Renal cortical epithelial cell (primary cell): ENCODE data around the gene FBRSL1. TPM values are rescaled to one million over a fixed set of nuclear protein-coding genes. Genes with fewer than 3 reads are reported as not detected.

ENCODE experiments used
- DNase-seq: peaks from one replicate; pipeline ENCODE4 v3.0.0-alpha.2; 2011; ENCODE audit warnings: low read depth
- total RNA-seq: library from RNA; depleted of rRNA; stranded (reverse); fragments of >200 nt; gene quantifications from 2 replicates; pipeline ENCODE4 v1.2.3, GENCODE V29; 2014

Gene FBRSL1
- total RNA-seq, 1 donor from 2014 or later: 10.6 TPM

DNA sequence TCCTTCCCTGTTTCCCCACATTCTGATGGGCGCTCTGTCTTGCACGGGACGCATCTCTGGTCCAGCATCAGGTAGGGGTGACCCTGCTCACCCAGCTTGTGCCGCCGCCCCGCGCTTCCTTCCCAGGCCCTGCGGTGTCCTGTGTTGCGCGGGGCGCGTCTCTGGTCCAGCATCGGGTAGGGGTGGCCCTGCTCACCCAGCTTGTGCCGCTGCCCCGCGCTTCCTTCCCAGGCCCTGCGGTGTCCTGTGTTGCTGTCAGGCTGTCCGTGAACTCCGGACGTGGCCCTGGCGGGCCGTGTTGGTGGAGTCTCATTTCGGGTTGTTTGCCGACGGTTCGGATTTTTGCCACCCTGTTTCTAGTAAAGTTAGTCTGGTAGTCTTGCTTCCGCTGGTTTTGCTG is 6.8 kb downstream of the FBRSL1 start:
- no peak for DNase-seq

DNA sequence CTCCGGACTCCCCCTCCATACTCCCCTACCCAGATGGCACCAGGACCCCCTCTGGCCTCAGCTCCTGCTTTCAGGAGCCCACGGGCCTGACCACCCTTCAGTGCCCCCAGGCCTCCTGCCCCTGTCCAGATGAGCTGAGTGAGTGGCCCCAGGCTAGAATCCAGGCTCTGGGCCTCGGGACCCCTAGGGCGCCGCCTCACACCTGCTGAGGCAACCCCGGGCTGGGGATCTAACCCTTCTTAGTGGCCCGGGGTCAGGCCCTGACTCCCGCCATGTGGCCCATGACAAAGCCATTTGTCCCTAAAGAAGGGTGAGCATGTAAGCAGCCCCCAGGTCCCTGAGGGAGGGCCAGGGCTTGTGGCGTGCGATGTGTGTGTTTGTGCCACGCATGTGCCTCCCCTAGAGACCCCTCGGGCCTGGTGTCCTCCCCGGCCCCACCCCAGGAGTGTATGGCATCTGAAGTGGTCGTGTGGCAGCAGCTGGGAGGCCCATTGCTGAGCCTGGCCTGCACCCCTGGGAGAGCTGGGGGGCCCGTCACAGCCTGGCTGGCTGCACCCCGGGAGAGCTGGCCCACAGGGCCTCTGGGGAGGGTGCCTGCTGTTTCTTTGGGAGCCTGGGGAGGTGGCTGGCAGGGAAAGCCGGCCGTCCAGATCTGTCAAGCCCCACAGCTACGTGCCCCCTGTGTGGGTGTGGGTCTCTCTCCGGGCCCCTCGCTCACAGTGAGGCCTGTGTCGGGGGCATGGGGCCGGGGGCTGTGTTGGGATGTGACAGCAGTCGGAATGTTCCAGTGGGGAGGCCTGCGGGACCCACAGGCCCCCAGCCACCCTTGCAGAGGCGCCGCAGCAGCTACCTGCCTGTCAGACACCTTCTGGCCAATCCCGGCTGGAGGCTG is 7.8 kb downstream of the FBRSL1 start:
- DNase-seq: no peak

DNA sequence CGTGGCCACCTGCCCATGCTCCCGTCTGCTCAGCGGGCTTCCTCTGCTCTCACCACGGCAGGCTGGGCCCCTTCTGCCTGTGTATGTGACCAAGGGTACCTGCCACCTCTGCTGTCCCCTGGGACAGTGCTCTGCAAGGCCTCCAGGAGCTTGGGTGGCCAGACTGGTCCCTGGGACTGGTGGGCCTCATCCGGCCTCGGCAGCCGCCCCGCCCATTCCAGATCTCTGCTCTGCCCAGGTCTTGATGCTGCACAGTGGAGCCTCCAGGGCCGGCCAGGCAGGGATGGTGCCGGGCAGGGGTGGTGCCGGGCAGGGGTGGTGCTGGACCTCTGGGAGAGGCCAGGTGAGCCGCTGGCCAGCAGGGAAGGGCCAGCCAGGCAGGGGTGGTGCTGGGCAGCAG is 9.0 kb downstream of the FBRSL1 start:
- no peak for DNase-seq

DNA sequence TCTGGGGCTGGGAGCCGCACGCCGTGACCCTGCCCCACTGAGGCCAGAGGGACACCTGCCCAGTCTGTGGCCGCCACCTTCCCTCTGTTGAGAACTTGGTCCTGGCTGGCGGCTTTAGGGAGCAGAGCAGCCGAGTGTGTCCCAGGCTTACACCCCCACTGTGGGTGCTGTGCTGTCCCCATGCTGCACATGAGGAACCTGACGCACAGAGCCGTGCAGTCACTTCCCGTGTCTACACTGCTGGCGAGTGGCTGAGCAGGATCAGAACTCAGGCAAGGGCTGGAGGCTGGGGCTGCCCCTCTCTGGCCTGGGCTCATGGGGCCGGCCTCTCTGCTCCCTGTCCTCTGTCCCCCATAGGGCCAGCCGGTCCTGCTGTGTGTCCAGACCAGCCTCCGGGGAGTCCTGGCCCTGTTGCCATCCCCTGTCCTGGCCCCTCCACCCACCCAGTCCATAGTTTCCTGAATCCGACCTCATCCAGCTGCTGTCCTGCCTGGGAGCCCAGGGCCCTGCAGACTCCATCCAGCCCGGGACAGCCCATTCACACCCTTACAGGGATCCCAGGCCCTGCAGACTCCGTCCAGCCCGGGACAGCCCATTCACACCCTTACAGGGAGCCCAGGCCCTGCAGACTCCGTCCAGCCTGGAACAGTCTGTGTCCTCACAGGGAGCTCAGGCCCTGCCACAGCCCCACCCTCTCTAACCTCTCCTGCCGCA is 10.3 kb downstream of the FBRSL1 start:
- no peak for DNase-seq

DNA sequence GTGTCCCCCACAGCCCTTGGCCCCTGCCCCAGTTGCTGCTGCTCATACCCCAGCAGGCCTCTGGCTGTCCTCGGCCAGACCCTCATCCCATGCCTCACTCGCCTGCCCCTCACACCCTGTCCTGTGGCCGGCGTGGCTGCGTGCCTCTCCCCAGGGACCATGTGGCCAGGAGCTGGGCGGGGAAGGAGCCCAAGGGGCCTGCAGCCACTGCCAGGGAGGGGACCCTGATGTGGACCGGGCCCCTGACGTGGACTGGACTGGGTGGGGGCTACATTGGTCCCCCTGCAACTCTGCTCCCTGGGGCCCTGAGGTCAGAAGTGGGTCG is 10.9 kb downstream of the FBRSL1 start:
- no peak for DNase-seq

DNA sequence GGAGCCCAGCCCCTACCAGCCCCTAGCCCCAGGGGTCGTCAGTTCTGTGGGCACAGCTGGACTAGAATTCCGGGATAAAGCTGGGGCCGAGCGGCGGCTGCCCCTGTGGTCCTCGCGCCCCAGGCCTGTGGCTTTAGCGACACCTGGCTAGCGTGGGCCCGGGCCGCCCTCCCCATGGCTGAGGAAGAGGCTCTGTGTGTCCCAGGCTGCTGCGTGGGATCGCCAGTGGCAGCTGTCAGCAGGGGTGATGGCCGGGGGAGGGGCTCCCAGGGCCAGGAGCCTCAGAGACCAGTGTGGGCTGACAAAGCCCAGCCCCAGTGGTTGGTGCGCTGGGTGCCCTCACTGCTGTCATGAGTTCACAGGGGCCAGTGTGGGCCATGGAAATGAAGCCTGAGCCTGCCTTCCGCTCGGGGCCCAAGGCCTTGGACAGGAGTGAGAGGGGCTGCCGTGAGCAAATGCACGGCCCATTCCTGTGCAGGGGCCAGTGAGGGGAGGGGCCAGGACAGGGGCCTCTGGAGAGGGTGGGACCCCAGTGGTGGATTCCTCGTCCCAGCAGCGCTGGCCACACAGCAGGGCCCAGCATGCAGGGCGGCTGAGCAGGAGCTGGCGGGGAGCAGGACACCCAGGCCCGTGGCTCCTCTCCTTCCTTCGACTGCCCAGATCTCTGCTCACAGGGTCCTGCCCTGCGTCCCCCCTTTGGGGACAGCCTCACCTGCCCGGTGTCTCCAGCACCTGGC is 11.4 kb downstream of the FBRSL1 start:
- no peak for DNase-seq

DNA sequence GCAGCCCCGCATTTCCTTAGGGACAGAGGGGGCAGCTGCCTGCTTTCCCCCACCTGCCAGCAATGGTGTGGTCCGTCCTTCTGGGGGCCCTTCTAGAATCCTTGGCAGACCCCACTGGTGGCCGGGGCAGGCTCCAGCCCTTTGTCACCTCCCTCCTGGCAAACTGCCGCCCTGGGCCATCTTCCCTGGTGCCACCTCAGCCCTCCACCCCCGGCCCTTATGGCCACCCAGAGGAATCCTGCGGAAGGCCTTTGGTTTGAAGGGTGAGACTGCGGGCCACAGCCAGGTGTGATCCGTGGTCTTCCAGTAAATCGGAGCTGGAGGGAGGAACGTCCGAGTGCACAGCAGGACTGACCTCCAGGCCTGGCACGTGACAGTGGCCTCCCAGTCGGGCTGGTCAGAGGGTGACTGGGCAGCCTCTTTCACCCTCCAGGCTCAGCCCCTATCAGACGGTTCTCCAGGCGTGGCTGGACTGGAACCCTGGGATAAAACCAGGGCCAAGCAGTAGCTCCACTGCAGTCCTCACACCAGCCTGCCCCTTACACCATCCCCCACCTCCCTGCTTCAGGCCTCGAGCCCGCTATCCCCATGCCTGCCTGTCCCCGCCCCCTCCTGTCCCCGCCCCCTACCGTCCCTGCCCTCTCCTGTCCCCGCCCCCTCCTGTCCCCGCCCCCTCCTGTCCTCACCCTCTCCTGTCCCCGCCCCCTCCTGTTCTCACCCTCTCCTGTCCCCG is 12.4 kb downstream of the FBRSL1 start:
- no peak for DNase-seq

DNA sequence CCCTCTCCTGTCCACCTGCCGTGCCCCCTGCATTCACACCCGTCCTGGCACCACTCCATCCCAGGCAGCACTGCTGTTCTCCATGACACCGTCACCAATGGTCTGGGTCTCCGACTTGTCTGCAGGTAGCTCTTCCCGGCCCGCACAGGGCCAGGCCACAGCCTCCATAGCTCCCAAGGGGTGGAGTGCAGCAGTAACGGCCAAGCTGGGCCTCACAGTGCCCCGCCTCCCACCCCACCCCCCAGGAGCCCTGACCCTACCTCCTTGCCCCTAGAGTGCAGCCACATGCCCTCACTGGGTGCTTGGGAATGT is 12.9 kb downstream of the FBRSL1 start:
- no peak for DNase-seq

DNA sequence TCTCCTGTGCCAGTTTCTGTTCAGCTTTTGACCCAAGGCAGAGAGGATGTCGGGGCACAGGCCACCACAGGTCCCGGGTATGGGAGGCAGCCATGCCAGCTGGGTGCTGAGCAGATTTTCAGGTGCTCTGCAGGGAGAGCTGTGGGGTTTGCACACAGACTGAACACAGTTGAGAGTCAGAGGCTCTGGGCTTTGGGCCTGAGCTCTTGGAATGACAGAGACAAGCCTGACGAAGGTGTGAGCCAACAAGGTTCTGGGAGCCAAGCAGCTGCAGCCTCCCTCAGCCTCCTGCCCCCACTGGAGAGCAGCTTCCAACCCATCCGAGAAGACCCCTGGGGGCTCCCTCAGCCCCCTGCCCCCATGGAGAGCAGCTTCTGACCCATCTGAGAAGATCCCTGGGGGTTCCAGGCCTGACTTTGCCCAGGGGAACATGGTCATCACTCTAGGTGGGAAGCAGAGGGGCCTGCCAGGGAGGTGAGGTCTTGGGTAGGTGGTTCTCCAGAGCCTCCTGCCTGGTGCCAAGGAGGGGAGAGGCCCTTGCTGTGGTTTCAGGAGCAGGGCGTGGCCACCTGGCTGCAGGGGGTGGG is 13.8 kb downstream of the FBRSL1 start:
- DNase-seq: no peak

DNA sequence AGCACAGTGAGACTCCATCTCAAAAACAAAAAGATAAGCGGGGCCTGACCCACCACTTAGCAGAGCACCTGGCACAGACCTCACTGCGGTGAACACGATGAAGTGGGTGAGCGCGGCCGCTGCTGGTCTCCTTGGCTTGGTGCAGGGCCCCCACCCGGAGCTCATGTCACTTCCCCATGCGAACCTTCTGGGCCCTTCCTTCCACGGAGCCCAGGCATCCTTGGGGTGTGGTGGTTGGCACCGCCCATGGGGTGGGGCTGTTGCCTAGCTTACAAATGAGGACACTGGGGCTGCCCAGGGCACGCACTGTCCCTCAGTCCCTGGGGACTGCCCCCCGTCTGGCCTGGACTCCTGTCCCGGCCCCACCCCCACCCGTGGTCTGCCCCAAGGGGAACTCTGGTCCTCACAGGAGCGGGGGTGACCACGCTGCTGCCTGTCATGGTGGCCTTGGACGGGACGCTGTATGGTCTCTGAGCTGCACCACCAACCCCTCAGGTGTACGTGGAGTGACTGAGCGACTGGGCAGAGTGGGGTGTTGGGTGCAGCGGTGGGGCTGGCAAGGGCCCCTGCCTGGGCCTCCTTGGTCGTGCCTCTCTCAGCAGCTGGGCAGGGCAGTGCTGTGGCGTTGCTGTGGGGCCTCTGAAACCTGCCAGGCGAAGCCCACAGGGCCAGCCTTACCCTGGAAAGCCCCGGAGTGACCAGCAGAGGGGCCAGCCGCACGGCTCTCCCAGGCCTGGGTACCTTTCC is 15.3 kb downstream of the FBRSL1 start:
- no peak for DNase-seq

DNA sequence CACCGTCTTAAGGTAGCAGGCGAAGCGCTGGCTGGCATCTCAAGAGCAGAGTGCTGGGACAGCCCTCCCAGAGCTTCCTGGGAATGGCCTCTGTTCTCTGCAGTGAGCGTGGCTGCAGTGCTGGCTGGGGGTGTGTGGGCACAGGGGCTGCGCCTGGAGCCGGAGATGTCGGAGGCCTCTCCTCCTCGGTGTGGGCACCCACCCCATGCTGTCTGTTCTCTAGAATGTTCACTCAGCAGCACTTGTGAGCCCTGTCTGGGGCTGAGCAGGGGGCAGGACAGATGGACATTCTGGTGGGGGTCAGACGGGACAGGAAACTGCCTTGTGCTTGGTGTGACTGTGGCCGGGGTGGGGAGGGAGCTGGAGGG is 15.9 kb downstream of the FBRSL1 start:
- no peak for DNase-seq

DNA sequence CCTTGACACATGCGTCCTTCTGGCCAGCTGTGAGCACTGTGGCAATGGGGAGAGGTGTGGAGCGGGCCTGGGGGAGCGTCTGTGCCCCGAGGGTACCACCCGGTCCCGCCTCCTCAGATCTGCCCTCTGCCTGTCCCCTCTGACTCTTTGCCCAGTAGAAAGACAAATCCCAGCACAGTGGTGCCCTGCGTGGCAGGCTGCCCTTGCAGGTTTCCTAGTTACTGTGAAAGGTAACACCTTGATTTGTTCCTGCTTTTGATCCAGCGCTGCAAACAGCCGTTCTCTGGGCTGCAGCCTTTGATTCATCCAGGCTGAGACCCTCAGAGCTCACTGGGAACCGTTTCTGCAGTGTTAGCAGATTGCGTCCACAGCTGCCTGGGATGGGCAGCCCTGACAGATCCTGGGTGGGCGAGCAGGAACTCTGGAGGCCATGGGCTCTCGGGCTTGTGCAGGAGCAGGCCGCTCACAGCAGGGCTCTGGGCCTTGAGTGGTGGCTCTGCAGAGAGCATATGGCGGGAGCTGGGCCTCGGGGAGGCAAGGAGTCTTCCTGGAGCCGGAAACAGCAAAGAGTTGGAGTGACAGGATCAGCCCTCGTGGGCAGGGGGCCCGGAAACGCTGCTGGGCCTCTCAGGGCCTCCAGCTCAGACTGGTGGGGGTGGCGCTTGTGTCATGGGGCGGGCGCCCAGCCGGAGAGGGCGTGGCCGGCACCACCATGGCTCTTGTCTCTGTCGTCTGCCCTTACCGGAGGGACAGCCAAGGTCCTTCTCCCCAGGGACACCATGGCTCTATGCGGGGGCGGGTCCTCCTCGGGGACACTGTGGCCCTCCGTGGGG is 16.6 kb downstream of the FBRSL1 start:
- peak; percentile 22 for DNase-seq

DNA sequence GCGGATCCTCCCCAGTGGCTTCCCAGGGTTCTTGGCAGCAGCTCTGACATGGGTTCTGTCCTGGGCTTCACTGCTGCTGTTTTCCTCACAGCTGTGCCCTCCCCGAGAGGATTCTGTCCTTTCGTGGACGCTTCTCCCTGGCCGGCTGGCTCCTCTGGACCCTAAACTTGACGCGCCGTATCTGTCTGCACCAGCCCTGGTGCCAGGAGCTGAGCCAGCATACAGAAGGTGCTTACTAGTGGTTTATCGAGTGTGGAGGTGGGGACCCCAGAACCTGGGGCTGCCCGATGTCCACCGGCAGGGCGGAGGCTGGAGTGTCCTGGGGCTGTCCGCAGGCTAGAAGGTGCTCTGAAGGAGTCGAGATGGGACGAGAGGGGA is 17.2 kb downstream of the FBRSL1 start:
- no peak for DNase-seq

DNA sequence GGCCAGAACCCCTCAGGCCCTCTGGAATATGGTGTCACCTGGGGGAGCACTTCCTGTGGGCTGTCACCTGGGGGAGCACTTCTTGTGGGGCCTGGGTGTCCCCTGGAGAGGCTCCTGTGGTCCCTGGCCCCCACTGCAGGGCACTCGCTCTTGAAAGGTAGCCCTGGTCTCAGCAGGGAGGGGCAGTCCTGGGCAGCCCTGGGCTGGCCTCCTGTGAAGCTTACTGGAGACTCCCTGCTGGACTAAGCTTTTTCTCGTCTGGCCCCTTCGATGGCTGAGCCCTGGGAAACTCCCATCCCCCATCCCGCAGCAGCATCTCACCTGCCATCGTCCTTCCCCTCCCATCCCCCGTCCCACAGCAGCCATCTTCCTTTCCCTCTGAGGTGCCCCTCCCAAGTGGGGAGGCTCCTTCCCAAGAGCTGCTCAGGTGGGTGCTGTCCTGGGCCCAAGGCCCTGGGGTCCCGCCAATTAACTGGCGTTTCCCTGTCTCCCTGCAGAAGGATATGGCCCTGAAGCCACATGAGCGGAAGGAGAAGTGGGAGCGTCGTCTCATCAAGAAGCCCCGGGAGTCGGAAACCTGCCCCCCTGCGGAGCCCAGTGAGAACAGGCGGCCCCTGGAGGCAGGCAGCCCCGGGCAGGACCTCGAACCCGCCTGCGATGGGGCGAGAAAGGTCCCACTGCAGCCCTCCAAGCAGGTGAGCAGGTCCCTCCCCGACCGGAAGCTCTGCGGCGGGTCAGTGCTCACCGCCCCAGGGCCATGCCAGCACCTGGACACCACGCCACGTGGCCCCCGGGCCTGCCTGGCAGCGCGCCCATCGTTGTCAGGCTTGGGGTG is 17.9 kb downstream of the FBRSL1 start:
- no peak for DNase-seq

DNA sequence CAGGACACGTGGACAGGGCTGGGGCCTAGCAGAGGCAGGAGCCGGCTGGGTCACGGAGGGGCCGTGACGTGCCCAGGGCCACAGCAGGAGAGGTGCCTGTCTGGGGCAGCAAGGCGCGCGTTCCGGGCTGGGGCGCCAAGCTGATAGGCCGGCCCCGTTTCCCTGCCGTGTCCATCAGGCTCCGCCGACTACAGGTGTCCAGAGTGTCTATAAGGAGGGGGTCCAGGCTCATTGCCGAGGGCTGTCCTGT is 18.5 kb downstream of the FBRSL1 start:
- DNase-seq: no peak

DNA sequence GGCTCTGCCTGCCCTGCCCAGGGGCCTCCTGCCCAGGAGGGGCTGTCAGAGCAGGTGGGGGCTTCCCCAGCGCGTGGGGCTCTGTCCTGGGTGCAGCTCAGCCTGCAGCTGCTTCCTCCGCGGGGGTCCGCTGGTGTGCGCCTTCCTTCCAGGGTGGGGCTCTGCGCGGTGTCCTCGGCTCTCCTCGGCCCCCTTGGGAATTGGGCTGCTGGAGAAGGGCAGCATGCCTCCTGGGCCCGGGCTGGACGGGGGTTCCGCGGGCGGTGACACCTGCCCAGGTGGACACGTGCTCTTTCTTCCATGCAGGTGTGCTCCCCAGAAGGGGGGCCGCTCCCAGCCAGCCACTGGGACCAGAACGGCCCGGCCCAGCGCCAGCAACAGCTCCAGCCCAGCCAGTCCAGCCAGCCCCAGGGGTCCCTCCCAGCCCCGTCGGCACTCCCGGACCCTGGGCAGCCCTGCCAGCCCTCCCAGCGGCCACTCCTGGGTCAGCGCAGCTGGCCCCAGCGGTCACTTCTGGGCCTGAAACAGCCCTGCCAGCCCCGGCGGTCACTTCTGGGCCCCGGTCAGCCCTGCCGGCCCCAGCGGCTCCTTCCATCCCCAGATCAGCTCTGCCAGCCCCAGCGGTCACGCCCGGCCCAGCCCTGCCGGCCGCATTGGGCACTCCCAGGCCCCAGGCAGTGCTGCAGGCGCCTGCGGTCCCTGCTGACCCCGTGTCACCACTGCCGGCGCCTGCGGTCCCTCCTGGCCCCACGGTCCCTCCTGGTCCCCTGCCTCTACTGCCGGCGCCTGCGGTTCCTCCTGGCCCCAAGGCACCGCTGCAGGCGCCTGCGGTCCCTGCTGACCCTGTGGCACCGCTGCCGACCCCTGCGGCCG is 19.1 kb downstream of the FBRSL1 start:
- no peak for DNase-seq

DNA sequence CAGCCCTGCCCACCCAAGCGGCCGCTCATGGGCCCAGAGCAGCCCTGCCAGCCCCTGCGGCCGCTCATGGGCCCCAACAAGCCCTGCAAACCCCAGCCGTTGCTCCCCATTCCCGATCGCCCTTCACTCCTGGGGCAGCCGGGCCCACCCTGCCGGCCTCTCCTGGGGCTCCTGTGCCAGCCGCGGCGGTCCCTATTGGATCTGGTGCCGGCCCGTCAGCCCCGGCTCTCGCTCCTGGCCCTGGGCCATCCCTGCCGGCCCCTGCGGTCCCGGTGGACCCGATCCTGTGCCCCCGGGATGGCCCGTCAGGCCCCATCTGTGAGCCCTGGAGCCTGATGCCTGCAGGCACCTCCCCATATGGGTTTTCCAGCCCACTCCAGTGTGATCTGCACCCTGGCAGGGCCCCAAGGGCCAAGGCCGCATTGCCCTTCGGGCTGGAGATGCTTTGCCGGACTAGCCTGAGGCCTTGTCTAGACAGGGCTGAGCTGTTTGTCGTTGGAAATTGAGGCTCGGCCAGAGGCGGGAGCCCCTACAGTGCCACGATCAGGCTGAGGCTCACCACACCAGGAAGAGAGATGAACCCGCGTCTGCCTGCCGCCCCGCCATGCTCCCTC is 20.3 kb downstream of the FBRSL1 start:
- no peak for DNase-seq

DNA sequence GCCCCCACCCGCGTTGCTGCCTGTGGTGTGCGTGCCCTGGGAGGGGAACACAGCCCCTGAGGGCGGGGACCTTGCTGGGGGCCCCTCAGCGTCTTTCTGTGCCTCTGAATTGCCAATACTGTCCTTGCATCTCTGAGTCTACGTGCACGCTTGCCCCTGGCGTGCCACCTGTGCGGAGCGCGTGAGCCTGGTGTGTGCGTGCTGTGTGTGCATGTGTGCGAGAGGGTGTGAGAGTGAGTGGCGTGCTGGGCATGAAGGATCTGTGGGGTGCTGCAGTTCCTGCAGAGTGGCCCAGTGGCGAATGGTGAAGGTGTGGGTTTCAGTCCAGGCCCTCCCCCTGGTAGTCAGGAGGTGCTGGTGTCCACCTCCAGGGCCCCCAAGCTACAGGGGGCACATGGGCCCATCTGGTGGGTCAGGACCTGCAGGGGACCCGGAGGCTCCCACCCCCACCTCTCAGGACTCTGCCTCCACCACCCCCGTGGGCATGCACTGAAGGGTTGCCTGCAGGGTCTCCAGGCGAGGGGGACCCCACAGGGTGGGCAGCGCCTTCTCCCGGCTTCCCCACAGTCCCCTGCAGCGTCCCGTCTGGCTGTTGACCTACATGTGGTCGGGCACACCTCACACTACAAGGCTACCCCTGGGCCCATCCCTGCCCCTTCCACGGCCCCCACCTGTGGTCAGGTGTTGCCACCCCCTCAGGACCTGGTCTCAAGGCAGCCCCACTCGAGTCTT is 21.0 kb downstream of the FBRSL1 start:
- no peak for DNase-seq
